PFSK-1 (cell line): ENCODE data around the gene DGCR2.

Experiments
- FOXP2 ChIP-seq: optimal IDR thresholded peaks from 2 replicates; pipeline ENCODE3; 2011; ENCODE audit warnings: borderline replicate concordance, control low read depth, inconsistent platforms; ENCODE audit not compliant: insufficient read depth; ENCODE audit errors: extremely low read length, extremely low read depth
- POLR2AphosphoS5 ChIP-seq: IDR thresholded peaks from 2 replicates; pipeline ENCODE4 v1.6.1; 2012; ENCODE audit warnings: low read depth, mild to moderate bottlenecking, control low read depth, low read length, moderate library complexity
- SIN3A ChIP-seq: IDR thresholded peaks from 2 replicates; pipeline ENCODE4 v1.6.1; 2012; ENCODE audit warnings: mild to moderate bottlenecking, low read length, moderate library complexity, borderline replicate concordance; ENCODE audit not compliant: insufficient read depth
- TF ChIP-seq, protein P1 (sequence below), 2 experiments: IDR thresholded peaks; 2 replicates each; pipeline versions ENCODE4 v1.6.1 to v1.8.0; 2011 to 2012; ENCODE audit warnings: low read depth in 2 of 2, low read length in 2 of 2, control low read depth in 1 of 2, inconsistent platforms in 1 of 2, mild to moderate bottlenecking in 1 of 2, moderate library complexity in 1 of 2; ENCODE audit not compliant: insufficient read depth in 1 of 2

DNA sequence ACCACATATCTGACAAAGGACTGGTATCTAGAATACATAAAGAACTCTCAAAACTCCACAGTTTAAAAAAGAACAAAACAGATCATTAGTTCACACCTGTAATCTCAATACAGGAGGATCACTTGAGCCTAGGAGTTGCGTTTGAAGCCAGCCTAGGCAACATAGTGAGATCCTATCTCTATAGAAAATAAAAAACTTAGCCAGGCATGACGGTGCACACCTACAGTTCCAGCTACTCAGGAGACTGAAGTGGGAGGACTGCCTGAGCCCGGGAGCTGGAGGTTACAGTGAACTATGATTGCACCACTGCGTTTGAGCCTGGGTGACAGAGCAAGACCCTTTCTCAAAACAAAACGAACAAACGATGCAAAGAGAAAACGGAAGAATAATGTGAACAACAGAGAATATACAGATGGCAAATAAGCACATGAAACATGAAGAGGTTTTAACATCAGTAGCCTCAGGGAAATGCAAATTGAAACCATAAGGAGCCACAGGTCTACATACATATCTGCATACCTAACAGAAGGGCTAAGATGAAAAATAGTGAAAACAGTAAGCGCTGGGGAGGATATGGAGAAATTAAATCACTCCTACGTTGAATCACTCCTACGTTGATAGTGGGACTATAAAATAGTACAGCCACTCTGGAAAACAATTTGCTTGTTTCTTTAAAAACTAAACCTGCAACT is 70.7 kb downstream of the DGCR2 start:
- TF ChIP-seq, protein P1, sequence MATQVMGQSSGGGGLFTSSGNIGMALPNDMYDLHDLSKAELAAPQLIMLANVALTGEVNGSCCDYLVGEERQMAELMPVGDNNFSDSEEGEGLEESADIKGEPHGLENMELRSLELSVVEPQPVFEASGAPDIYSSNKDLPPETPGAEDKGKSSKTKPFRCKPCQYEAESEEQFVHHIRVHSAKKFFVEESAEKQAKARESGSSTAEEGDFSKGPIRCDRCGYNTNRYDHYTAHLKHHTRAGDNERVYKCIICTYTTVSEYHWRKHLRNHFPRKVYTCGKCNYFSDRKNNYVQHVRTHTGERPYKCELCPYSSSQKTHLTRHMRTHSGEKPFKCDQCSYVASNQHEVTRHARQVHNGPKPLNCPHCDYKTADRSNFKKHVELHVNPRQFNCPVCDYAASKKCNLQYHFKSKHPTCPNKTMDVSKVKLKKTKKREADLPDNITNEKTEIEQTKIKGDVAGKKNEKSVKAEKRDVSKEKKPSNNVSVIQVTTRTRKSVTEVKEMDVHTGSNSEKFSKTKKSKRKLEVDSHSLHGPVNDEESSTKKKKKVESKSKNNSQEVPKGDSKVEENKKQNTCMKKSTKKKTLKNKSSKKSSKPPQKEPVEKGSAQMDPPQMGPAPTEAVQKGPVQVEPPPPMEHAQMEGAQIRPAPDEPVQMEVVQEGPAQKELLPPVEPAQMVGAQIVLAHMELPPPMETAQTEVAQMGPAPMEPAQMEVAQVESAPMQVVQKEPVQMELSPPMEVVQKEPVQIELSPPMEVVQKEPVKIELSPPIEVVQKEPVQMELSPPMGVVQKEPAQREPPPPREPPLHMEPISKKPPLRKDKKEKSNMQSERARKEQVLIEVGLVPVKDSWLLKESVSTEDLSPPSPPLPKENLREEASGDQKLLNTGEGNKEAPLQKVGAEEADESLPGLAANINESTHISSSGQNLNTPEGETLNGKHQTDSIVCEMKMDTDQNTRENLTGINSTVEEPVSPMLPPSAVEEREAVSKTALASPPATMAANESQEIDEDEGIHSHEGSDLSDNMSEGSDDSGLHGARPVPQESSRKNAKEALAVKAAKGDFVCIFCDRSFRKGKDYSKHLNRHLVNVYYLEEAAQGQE (IDR thresholded peaks at IDR 0.05; ENCODE audit: insufficient read depth in 1 of 2, low read depth in 2 of 2, low read length in 2 of 2), result no peak
- TF ChIP-seq SIN3A (no peak), FOXP2 (no peak), POLR2AphosphoS5 (no peak)
